Activated naive CD8-positive, alpha-beta T cell treated with anti-CD3 and anti-CD28 coated beads, Interleukin-2, amount 10 ng/mL, durations not matched to agents 7 days and 5 days (primary cell): ENCODE measurements around the gene NUDT3. TPM values are rescaled to one million over a fixed set of nuclear protein-coding genes. Genes with fewer than 3 reads are reported as not detected.
"Not testable (repeated sequence)": the region's sequence is repeated elsewhere in the genome, so short reads cannot be mapped to it uniquely, and the experiment has no call there.

Source experiments
- ATAC-seq: fragments of 150-1000 bp; cut with Tn5 transposase; one replicate; pipeline ENCODE4 v1.10.0; 2021; ENCODE audit warnings: low read depth, moderate library complexity
- POLR2A ChIA-PET: fragments of 350-600 bp; sonication (Branson Sonifier 250); formaldehyde crosslinking; loops from one replicate; lab custom pipeline; 2021; ENCODE audit warnings: antibody characterized with exemption; lab: Charles Lee
- DNase-seq: peaks from one replicate; pipeline ENCODE4 v3.0.0; 2021
- H3K27ac Mint-ChIP-seq: one replicate; pipeline ENCODE4 v1.8.0; 2022; ENCODE audit warnings: mild to moderate bottlenecking, mixed read lengths
- H3K27me3 Mint-ChIP-seq: one replicate; pipeline ENCODE4 v1.8.0; 2022; ENCODE audit warnings: mild to moderate bottlenecking, moderate library complexity, mixed read lengths
- H3K36me3 Mint-ChIP-seq: one replicate; pipeline ENCODE4 v1.8.0; 2021; ENCODE audit warnings: mild to moderate bottlenecking, mixed read lengths
- H3K4me1 Mint-ChIP-seq: one replicate; pipeline ENCODE4 v1.8.0; 2021; ENCODE audit warnings: mixed read lengths
- H3K4me3 Mint-ChIP-seq: one replicate; pipeline ENCODE4 v1.8.0; 2022; ENCODE audit warnings: mild to moderate bottlenecking, moderate library complexity, mixed read lengths
- H3K9me3 Mint-ChIP-seq: one replicate; pipeline ENCODE4 v1.8.0; 2021; ENCODE audit warnings: mixed read lengths
- total RNA-seq, 2 experiments: library from RNA; stranded (reverse); gene quantifications; one replicate each; pipeline ENCODE4 v1.2.3, GENCODE V29; 2021

The NUDT3 gene
- total RNA-seq, 2 experiments from 2014 or later = 17.7 to 18.7 TPM

- no peaks in the 10 kb centered on the region for H3K9me3 Mint-ChIP-seq
- H3K36me3 Mint-ChIP-seq = no peaks in the 10 kb centered on the region
- POLR2A ChIA-PET = no interaction called here
- no peak overlapping the region for H3K4me3 Mint-ChIP-seq
- DNase-seq (no peak), ATAC-seq (no peak)
- H3K27me3 Mint-ChIP-seq = no peaks in the 10 kb centered on the region
- no peak overlapping the region for H3K27ac Mint-ChIP-seq
- peaks cover 11% of the 10 kb centered on the region for H3K4me1 Mint-ChIP-seq
Measured at GRCh38 chr6:34388421-34388820, 4.0 kb downstream of the NUDT3 start.

GRCh38 chr6:34386316-34387137 is 5.9 kb downstream of the NUDT3 start:
- POLR2A ChIA-PET = interaction anchor here (0.7 kb wide), 1 partner anchor 191 kb away, joined by 6 read pairs; no protein-coding TSS in a partner anchor

GRCh38 chr6:34385793-34386195 is 6.7 kb downstream of the NUDT3 start:
- DNase-seq = no peak
- H3K9me3 Mint-ChIP-seq = no peaks in the 10 kb centered on the region
- POLR2A ChIA-PET = no interaction called here
- peaks cover 8% of the 10 kb centered on the region for H3K4me1 Mint-ChIP-seq
- peaks cover 2% of the 10 kb centered on the region for H3K36me3 Mint-ChIP-seq
- no peak for ATAC-seq
- H3K27ac Mint-ChIP-seq = no peak overlapping the region
- no peak overlapping the region for H3K4me3 Mint-ChIP-seq
- no peaks in the 10 kb centered on the region for H3K27me3 Mint-ChIP-seq

More at GRCh38 chr6:34386316-34387137, 5.9 kb downstream of the NUDT3 start:
- Mint-ChIP-seq H3K36me3 (no peaks in the 10 kb centered on the region), H3K9me3 (no peaks in the 10 kb centered on the region), H3K27ac (no peak overlapping the region), H3K27me3 (no peaks in the 10 kb centered on the region), H3K4me1 (peaks cover 8% of the 10 kb centered on the region), H3K4me3 (no peak overlapping the region)
- ATAC-seq (no peak), DNase-seq (no peak)

- no peaks in the 10 kb centered on the region for H3K9me3 Mint-ChIP-seq
- no peaks in the 10 kb centered on the region for H3K27me3 Mint-ChIP-seq
- peaks cover 4% of the 10 kb centered on the region for H3K36me3 Mint-ChIP-seq
- POLR2A ChIA-PET = no interaction called here
- no peak for DNase-seq
- ATAC-seq = no peak
- H3K4me1 Mint-ChIP-seq = peaks cover 8% of the 10 kb centered on the region
- no peak overlapping the region for H3K4me3 Mint-ChIP-seq
- no peak overlapping the region for H3K27ac Mint-ChIP-seq
Measured at GRCh38 chr6:34384321-34385153, 7.9 kb downstream of the NUDT3 start.

- DNase-seq (no peak), ATAC-seq (no peak)
- POLR2A ChIA-PET = interaction anchor here (0.7 kb wide), 1 partner anchor 371 kb away, joined by 3 read pairs; no protein-coding TSS in a partner anchor
- Mint-ChIP-seq H3K4me3 (no peak overlapping the region), H3K27me3 (no peaks in the 10 kb centered on the region), H3K4me1 (peaks cover 10% of the 10 kb centered on the region), H3K9me3 (no peaks in the 10 kb centered on the region), H3K27ac (no peak overlapping the region), H3K36me3 (peaks cover 5% of the 10 kb centered on the region)
Measured at GRCh38 chr6:34383656-34384320, 8.7 kb downstream of the NUDT3 start.

- H3K27ac Mint-ChIP-seq = no peak overlapping the region
- DNase-seq (no peak), ATAC-seq (no peak)
- peaks cover 6% of the 10 kb centered on the region for H3K36me3 Mint-ChIP-seq
- H3K4me3 Mint-ChIP-seq = no peak overlapping the region
- H3K27me3 Mint-ChIP-seq = no peaks in the 10 kb centered on the region
- peaks cover 11% of the 10 kb centered on the region for H3K4me1 Mint-ChIP-seq
- POLR2A ChIA-PET = interaction anchor here (0.7 kb wide), 1 partner anchor 371 kb away, joined by 3 read pairs; no protein-coding TSS in a partner anchor
- no peaks in the 10 kb centered on the region for H3K9me3 Mint-ChIP-seq
Measured at GRCh38 chr6:34383161-34383631, 9.3 kb downstream of the NUDT3 start.

- H3K27me3 Mint-ChIP-seq = no peaks in the 10 kb centered on the region
- peaks cover 6% of the 10 kb centered on the region for H3K4me1 Mint-ChIP-seq
- no peaks in the 10 kb centered on the region for H3K9me3 Mint-ChIP-seq
- no peak overlapping the region for H3K4me3 Mint-ChIP-seq
- ATAC-seq (no peak), DNase-seq (no peak)
- peaks cover 6% of the 10 kb centered on the region for H3K36me3 Mint-ChIP-seq
- POLR2A ChIA-PET = interaction anchor here (1.2 kb wide), 1 partner anchor 10 kb away, joined by 3 read pairs; no protein-coding TSS in a partner anchor
- no peak overlapping the region for H3K27ac Mint-ChIP-seq
Measured at GRCh38 chr6:34381081-34381480, 11.4 kb downstream of the NUDT3 start.

GRCh38 chr6:34378470-34378869 is 14.0 kb downstream of the NUDT3 start:
- Mint-ChIP-seq H3K9me3 (no peaks in the 10 kb centered on the region), H3K36me3 (peaks cover 6% of the 10 kb centered on the region), H3K4me1 (peaks cover 5% of the 10 kb centered on the region), H3K27ac (no peak overlapping the region), H3K27me3 (no peaks in the 10 kb centered on the region), H3K4me3 (no peak overlapping the region)
- DNase-seq (no peak), ATAC-seq (no peak)
- POLR2A ChIA-PET = no interaction called here

- Mint-ChIP-seq H3K4me1 (peaks cover 2% of the 10 kb centered on the region), H3K27ac (no peak overlapping the region), H3K36me3 (peaks cover 6% of the 10 kb centered on the region), H3K9me3 (no peaks in the 10 kb centered on the region), H3K4me3 (no peak overlapping the region), H3K27me3 (no peaks in the 10 kb centered on the region)
- POLR2A ChIA-PET = no interaction called here
- DNase-seq = no peak
- ATAC-seq = no peak
Measured at GRCh38 chr6:34377984-34378383, 14.5 kb downstream of the NUDT3 start.

GRCh38 chr6:34377571-34377970 is 14.9 kb downstream of the NUDT3 start:
- H3K9me3 Mint-ChIP-seq, DNase-seq, H3K4me3 Mint-ChIP-seq, H3K36me3 Mint-ChIP-seq, H3K4me1 Mint-ChIP-seq, H3K27me3 Mint-ChIP-seq, POLR2A ChIA-PET, H3K27ac Mint-ChIP-seq, ATAC-seq: not testable (repeated sequence)

GRCh38 chr6:34375833-34376232 is 16.6 kb downstream of the NUDT3 start:
- peaks cover 11% of the 10 kb centered on the region for H3K36me3 Mint-ChIP-seq
- ATAC-seq = no peak
- H3K27me3 Mint-ChIP-seq = no peaks in the 10 kb centered on the region
- DNase-seq = no peak
- no peak overlapping the region for H3K27ac Mint-ChIP-seq
- H3K4me3 Mint-ChIP-seq = no peak overlapping the region
- H3K4me1 Mint-ChIP-seq = peaks cover 2% of the 10 kb centered on the region
- H3K9me3 Mint-ChIP-seq = peaks cover 1% of the 10 kb centered on the region
- POLR2A ChIA-PET = no interaction called here

- Mint-ChIP-seq H3K27me3 (no peaks in the 10 kb centered on the region), H3K4me1 (peaks cover 6% of the 10 kb centered on the region), H3K27ac (no peak overlapping the region), H3K36me3 (peaks cover 8% of the 10 kb centered on the region), H3K4me3 (no peak overlapping the region), H3K9me3 (peaks cover 1% of the 10 kb centered on the region)
- no peak for ATAC-seq
- POLR2A ChIA-PET = no interaction called here
- no peak for DNase-seq
Measured at GRCh38 chr6:34374508-34374907, 18.0 kb downstream of the NUDT3 start.

- no peak overlapping the region for H3K4me3 Mint-ChIP-seq
- no peaks in the 10 kb centered on the region for H3K27me3 Mint-ChIP-seq
- peaks cover 8% of the 10 kb centered on the region for H3K4me1 Mint-ChIP-seq
- ATAC-seq (no peak), DNase-seq (no peak)
- H3K27ac Mint-ChIP-seq = no peak overlapping the region
- H3K9me3 Mint-ChIP-seq = peaks cover 1% of the 10 kb centered on the region
- peaks cover 8% of the 10 kb centered on the region for H3K36me3 Mint-ChIP-seq
- POLR2A ChIA-PET = no interaction called here
Measured at GRCh38 chr6:34374069-34374468, 18.4 kb downstream of the NUDT3 start.
